ENCODE results near the gene BRD7. TPM values are rescaled to one million over a fixed set of nuclear protein-coding genes. Genes with fewer than 3 reads are reported as not detected.

Gene BRD7
- total and polyA plus RNA-seq, 7 donors = 34.2 to 56.4 (median 52.0) TPM

GRCh38 chr16:50269061-50269705 is 99.6 kb downstream of the BRD7 start:
- WGBS, 2 donors = 92 to 94% methylated on average over 13 of the region's 13 CpGs
- intact Hi-C loops (cut with DNase I) = no loop called here
- H3K4me1 ChIP-seq = peaks cover 0 to 11% (median 10%) of the 10 kb centered on the region in 4 donors

DNA sequence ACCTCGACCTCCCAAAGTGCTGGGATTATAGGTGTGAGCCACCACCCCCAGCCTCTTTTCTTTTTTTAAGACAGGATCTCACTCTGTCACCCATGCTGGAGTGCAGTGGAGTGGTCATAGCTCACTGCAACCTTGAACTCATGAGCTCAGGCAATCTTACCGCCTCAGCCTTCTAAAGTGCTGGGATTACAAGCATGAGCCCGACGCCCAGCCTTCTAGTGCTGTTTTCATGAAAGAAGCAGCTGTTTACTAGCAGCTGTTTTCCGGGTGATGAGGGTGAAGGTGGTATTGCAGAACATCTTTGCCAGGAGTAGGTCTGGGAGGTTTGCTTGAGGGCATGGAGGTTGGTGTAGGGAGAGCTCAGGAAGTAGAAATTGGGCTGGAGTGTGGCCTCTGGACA is 100.4 kb downstream of the BRD7 start:
- peak; percentile 42 for DNase-seq
- Histone ChIP-seq H3K4me1 (peaks cover 0 to 11% (median 10%) of the 10 kb centered on the region in 4 donors), H3K27me3 (no peaks in the 10 kb centered on the region), H3K4me3 (no peak overlapping the region), H3K27ac (no peak overlapping the region), H3K9me3 (no peaks in the 10 kb centered on the region), H3K36me3 (no peaks in the 10 kb centered on the region)
- TF ChIP-seq POLR2A (IDR thresholded peaks at IDR 0.05) = no peak
- TF ChIP-seq CTCF (IDR thresholded peaks at IDR 0.05) = no peak
- TF ChIP-seq EP300 (IDR thresholded peaks at IDR 0.05) = no peak
- no peak for TF ChIP-seq POLR2AphosphoS5 (IDR thresholded peaks at IDR 0.05)
- 70 to 74% methylated on average over 5 of the region's 5 CpGs for whole genome bisulfite sequencing, 2 donors
- intact Hi-C loops (cut with DNase I) = no loop called here

More at GRCh38 chr16:50269061-50269705, 99.6 kb downstream of the BRD7 start:
- no peaks in the 10 kb centered on the region for H3K9me3 ChIP-seq
- TF ChIP-seq CTCF (IDR thresholded peaks at IDR 0.05) = no peak
- H3K4me3 ChIP-seq = no peak overlapping the region
- H3K27ac ChIP-seq = no peak overlapping the region
- peak; percentile 46 for DNase-seq
- H3K36me3 ChIP-seq = no peaks in the 10 kb centered on the region
- H3K27me3 ChIP-seq = no peaks in the 10 kb centered on the region

- Histone ChIP-seq H3K27me3 (no peaks in the 10 kb centered on the region), H3K9me3 (no peaks in the 10 kb centered on the region), H3K27ac (peak overlapping the region in 1 of 4 donors; percentile 60), H3K36me3 (no peaks in the 10 kb centered on the region), H3K4me3 (no peak overlapping the region), H3K4me1 (peaks cover 0 to 11% (median 10%) of the 10 kb centered on the region in 4 donors)
- 34 to 50% methylated on average over 3 of the region's 3 CpGs for WGBS, 2 donors
- TF ChIP-seq CTCF (IDR thresholded peaks at IDR 0.05) (no peak), POLR2A (IDR thresholded peaks at IDR 0.05) (no peak), EP300 (IDR thresholded peaks at IDR 0.05) (no peak), POLR2AphosphoS5 (IDR thresholded peaks at IDR 0.05) (no peak)
- intact Hi-C loops (cut with DNase I) = no loop called here
- peak; percentile 49 for DNase-seq
These were observed 101.1 kb downstream of the BRD7 start for GRCh38 chr16:50267651-50268050.

GRCh38 chr16:50267151-50267631 is 101.6 kb downstream of the BRD7 start:
- peak overlapping the region in 3 of 4 donors; percentile 13 to 60 (median 50) for H3K27ac ChIP-seq
- H3K4me3 ChIP-seq = peak overlapping the region in 2 of 4 donors; percentile 20 to 38
- intact Hi-C loops (cut with DNase I) = no loop called here

More at GRCh38 chr16:50267151-50267631, 101.6 kb downstream of the BRD7 start:
- TF ChIP-seq EP300 (IDR thresholded peaks at IDR 0.05) = no peak
- TF ChIP-seq POLR2A (IDR thresholded peaks at IDR 0.05) = no peak
- TF ChIP-seq POLR2AphosphoS5 (IDR thresholded peaks at IDR 0.05) = no peak
- no peak for TF ChIP-seq CTCF (IDR thresholded peaks at IDR 0.05)
- DNase-seq = peak; percentile 59
- H3K9me3 ChIP-seq = no peaks in the 10 kb centered on the region
- H3K36me3 ChIP-seq = no peaks in the 10 kb centered on the region
- H3K27me3 ChIP-seq = no peaks in the 10 kb centered on the region
- 63 to 77% methylated on average over 8 of the region's 8 CpGs for WGBS, 2 donors
- H3K4me1 ChIP-seq = peaks cover 0 to 11% (median 10%) of the 10 kb centered on the region in 4 donors

All from sigmoid colon (tissue), 7 donors.